Activated CD8-positive, alpha-beta memory T cell treated with anti-CD3 and anti-CD28 coated beads, Interleukin-2, amount 10 ng/mL, durations not matched to agents 7 days and 5 days (primary cell): ENCODE results near the gene DAB2IP. TPM values are rescaled to one million over a fixed set of nuclear protein-coding genes. Genes with fewer than 3 reads are reported as not detected.
"Not testable (repeated sequence)": the region's sequence is repeated elsewhere in the genome, so short reads cannot be mapped to it uniquely, and the experiment has no call there.

Source experiments
- ATAC-seq: fragments of 150-1000 bp; cut with Tn5 transposase; one replicate; pipeline ENCODE4 v1.10.0; 2021; ENCODE audit warnings: moderate library complexity
- CTCF ChIA-PET: fragments of 350-600 bp; sonication (Branson Sonifier 250); formaldehyde crosslinking; loops from one replicate; lab custom pipeline; 2021; ENCODE audit warnings: antibody characterized with exemption; lab: Charles Lee
- DNase-seq: peaks from one replicate; pipeline ENCODE4 v3.0.0-alpha.2; 2020
- H3K27ac Mint-ChIP-seq: one replicate; pipeline ENCODE4 v1.8.0; 2021; ENCODE audit warnings: mild to moderate bottlenecking, mixed read lengths
- H3K27me3 Mint-ChIP-seq: one replicate; pipeline ENCODE4 v1.8.0; 2021; ENCODE audit warnings: mixed read lengths
- H3K36me3 Mint-ChIP-seq: one replicate; pipeline ENCODE4 v1.8.0; 2021; ENCODE audit warnings: mild to moderate bottlenecking, mixed read lengths
- H3K4me1 Mint-ChIP-seq: one replicate; pipeline ENCODE4 v1.8.0; 2021; ENCODE audit warnings: mixed read lengths
- H3K4me3 Mint-ChIP-seq: one replicate; pipeline ENCODE4 v1.8.0; 2021; ENCODE audit warnings: mild to moderate bottlenecking, moderate library complexity, mixed read lengths
- H3K9me3 Mint-ChIP-seq: one replicate; pipeline ENCODE4 v1.8.0; 2022; ENCODE audit warnings: low read depth, mixed read lengths
- total RNA-seq, 2 experiments: library from RNA; stranded (reverse); gene quantifications; one replicate each; pipeline ENCODE4 v1.2.3, GENCODE V29; 2021

The DAB2IP gene
- total RNA-seq, 2 experiments from 2014 or later: 0.07 to 0.18 TPM

GRCh38 chr9:121642758-121643157, 8.7 kb upstream of the DAB2IP start:
- H3K27ac Mint-ChIP-seq: no peak overlapping the region
- DNase-seq (no peak), ATAC-seq (no peak)
- H3K27me3 Mint-ChIP-seq: peaks cover 17% of the 10 kb centered on the region
- H3K36me3 Mint-ChIP-seq: no peaks in the 10 kb centered on the region
- no peaks in the 10 kb centered on the region for H3K9me3 Mint-ChIP-seq
- H3K4me1 Mint-ChIP-seq: no peaks in the 10 kb centered on the region
- CTCF ChIA-PET: no interaction called here
- H3K4me3 Mint-ChIP-seq: no peak overlapping the region

- Mint-ChIP-seq H3K4me1 (no peaks in the 10 kb centered on the region), H3K27me3 (peaks cover 18% of the 10 kb centered on the region), H3K4me3 (no peak overlapping the region), H3K36me3 (no peaks in the 10 kb centered on the region), H3K27ac (no peak overlapping the region), H3K9me3 (no peaks in the 10 kb centered on the region)
- no peak for ATAC-seq
- CTCF ChIA-PET: interaction anchor here (0.5 to 1.8 kb wide), 2 partner anchors 93 to 276 kb away, joined by 3 to 4 read pairs; no protein-coding TSS in a partner anchor
- DNase-seq: no peak
These were observed 8.0 kb upstream of the DAB2IP start for GRCh38 chr9:121643473-121643872.

- H3K27me3 Mint-ChIP-seq: peaks cover 19% of the 10 kb centered on the region
- H3K4me3 Mint-ChIP-seq, ATAC-seq, H3K36me3 Mint-ChIP-seq, H3K27ac Mint-ChIP-seq, H3K4me1 Mint-ChIP-seq, H3K9me3 Mint-ChIP-seq, DNase-seq: not testable (repeated sequence)
- CTCF ChIA-PET: interaction anchor here (0.5 to 1.8 kb wide), 2 partner anchors 94 to 276 kb away, joined by 3 to 4 read pairs; no protein-coding TSS in a partner anchor
These were observed 7.4 kb upstream of the DAB2IP start for GRCh38 chr9:121644040-121644439.

GRCh38 chr9:121645003-121645402, 6.4 kb upstream of the DAB2IP start:
- Mint-ChIP-seq H3K36me3 (no peaks in the 10 kb centered on the region), H3K27me3 (peaks cover 28% of the 10 kb centered on the region), H3K4me1 (no peaks in the 10 kb centered on the region), H3K9me3 (no peaks in the 10 kb centered on the region), H3K27ac (no peak overlapping the region), H3K4me3 (no peak overlapping the region)
- ATAC-seq (no peak), DNase-seq (no peak)
- CTCF ChIA-PET: interaction anchor here (1.8 kb wide), 1 partner anchor 95 kb away, joined by 4 read pairs; no protein-coding TSS in a partner anchor

GRCh38 chr9:121645853-121646807, 5.3 kb upstream of the DAB2IP start:
- no peak for DNase-seq
- ATAC-seq: no peak
- CTCF ChIA-PET: no interaction called here
- H3K9me3 Mint-ChIP-seq: no peaks in the 10 kb centered on the region
- H3K4me1 Mint-ChIP-seq: peaks cover 3% of the 10 kb centered on the region
- no peaks in the 10 kb centered on the region for H3K36me3 Mint-ChIP-seq
- no peak overlapping the region for H3K27ac Mint-ChIP-seq
- peaks cover 40% of the 10 kb centered on the region for H3K27me3 Mint-ChIP-seq
- no peak overlapping the region for H3K4me3 Mint-ChIP-seq

GRCh38 chr9:121646992-121647391, 4.4 kb upstream of the DAB2IP start:
- ATAC-seq (no peak), DNase-seq (no peak)
- Mint-ChIP-seq H3K4me1 (peaks cover 4% of the 10 kb centered on the region), H3K4me3 (no peak overlapping the region), H3K27me3 (peaks cover 42% of the 10 kb centered on the region), H3K36me3 (no peaks in the 10 kb centered on the region), H3K27ac (no peak overlapping the region), H3K9me3 (no peaks in the 10 kb centered on the region)
- CTCF ChIA-PET: no interaction called here

GRCh38 chr9:121648172-121648571, 3.3 kb upstream of the DAB2IP start:
- DNase-seq (no peak), ATAC-seq (no peak)
- Mint-ChIP-seq H3K27ac (no peak overlapping the region), H3K4me3 (no peak overlapping the region), H3K36me3 (no peaks in the 10 kb centered on the region), H3K27me3 (peaks cover 48% of the 10 kb centered on the region), H3K9me3 (no peaks in the 10 kb centered on the region), H3K4me1 (peaks cover 5% of the 10 kb centered on the region)
- CTCF ChIA-PET: no interaction called here

- Mint-ChIP-seq H3K4me1 (peaks cover 5% of the 10 kb centered on the region), H3K27me3 (peaks cover 51% of the 10 kb centered on the region), H3K4me3 (no peak overlapping the region), H3K9me3 (no peaks in the 10 kb centered on the region), H3K36me3 (no peaks in the 10 kb centered on the region), H3K27ac (no peak overlapping the region)
- CTCF ChIA-PET: no interaction called here
- ATAC-seq (no peak), DNase-seq (no peak)
These were observed 2.6 kb upstream of the DAB2IP start for GRCh38 chr9:121648799-121649198.

- H3K4me1 Mint-ChIP-seq: peaks cover 5% of the 10 kb centered on the region
- no peak overlapping the region for H3K4me3 Mint-ChIP-seq
- no peaks in the 10 kb centered on the region for H3K9me3 Mint-ChIP-seq
- H3K36me3 Mint-ChIP-seq: no peaks in the 10 kb centered on the region
- DNase-seq: no peak
- H3K27ac Mint-ChIP-seq: no peak overlapping the region
- CTCF ChIA-PET: interaction anchor here (1.3 kb wide), 1 partner anchor 9 kb away, joined by 3 read pairs; no protein-coding TSS in a partner anchor
- H3K27me3 Mint-ChIP-seq: peaks cover 59% of the 10 kb centered on the region
- no peak for ATAC-seq
These were observed 1.8 kb upstream of the DAB2IP start for GRCh38 chr9:121649476-121650216.

GRCh38 chr9:121650217-121651007, 1.0 kb upstream of the DAB2IP start:
- peaks cover 5% of the 10 kb centered on the region for H3K4me1 Mint-ChIP-seq
- peaks cover 65% of the 10 kb centered on the region for H3K27me3 Mint-ChIP-seq
- CTCF ChIA-PET: interaction anchor here (1.3 kb wide), 1 partner anchor 9 kb away, joined by 3 read pairs; no protein-coding TSS in a partner anchor
- no peak overlapping the region for H3K4me3 Mint-ChIP-seq
- DNase-seq: no peak
- no peak overlapping the region for H3K27ac Mint-ChIP-seq
- no peak for ATAC-seq
- no peaks in the 10 kb centered on the region for H3K36me3 Mint-ChIP-seq
- H3K9me3 Mint-ChIP-seq: no peaks in the 10 kb centered on the region

GRCh38 chr9:121651008-121651294, 483 bp upstream of the DAB2IP start:
- Mint-ChIP-seq H3K4me1 (peaks cover 5% of the 10 kb centered on the region), H3K36me3 (no peaks in the 10 kb centered on the region), H3K27me3 (peaks cover 65% of the 10 kb centered on the region), H3K4me3 (no peak overlapping the region), H3K9me3 (no peaks in the 10 kb centered on the region), H3K27ac (no peak overlapping the region)
- no peak for DNase-seq
- no peak for ATAC-seq
- CTCF ChIA-PET: interaction anchor here (1.3 kb wide), 1 partner anchor 10 kb away, joined by 3 read pairs; no protein-coding TSS in a partner anchor

GRCh38 chr9:121652021-121652837, 795 bp downstream of the DAB2IP start:
- CTCF ChIA-PET: no interaction called here
- Mint-ChIP-seq H3K4me1 (peaks cover 5% of the 10 kb centered on the region), H3K36me3 (no peaks in the 10 kb centered on the region), H3K27me3 (peaks cover 64% of the 10 kb centered on the region), H3K4me3 (no peak overlapping the region), H3K27ac (no peak overlapping the region), H3K9me3 (no peaks in the 10 kb centered on the region)
- DNase-seq (no peak), ATAC-seq (no peak)
